GM08714 (cell line): Measurements from ENCODE around the gene NHLRC4.

Source experiments
- H3K4me3 ChIP-seq: fragments of 200-500 bp; sonication (Bioruptor generic); 2 replicates; pipeline ENCODE4 v1.5.1; 2014; ENCODE audit warnings: mild to moderate bottlenecking, low read length, inconsistent platforms
- ZNF274 ChIP-seq: IDR thresholded peaks from 2 replicates; pipeline ENCODE4 v1.6.1; 2012; ENCODE audit warnings: mild to moderate bottlenecking, low read depth, low read length

The NHLRC4 gene

DNA sequence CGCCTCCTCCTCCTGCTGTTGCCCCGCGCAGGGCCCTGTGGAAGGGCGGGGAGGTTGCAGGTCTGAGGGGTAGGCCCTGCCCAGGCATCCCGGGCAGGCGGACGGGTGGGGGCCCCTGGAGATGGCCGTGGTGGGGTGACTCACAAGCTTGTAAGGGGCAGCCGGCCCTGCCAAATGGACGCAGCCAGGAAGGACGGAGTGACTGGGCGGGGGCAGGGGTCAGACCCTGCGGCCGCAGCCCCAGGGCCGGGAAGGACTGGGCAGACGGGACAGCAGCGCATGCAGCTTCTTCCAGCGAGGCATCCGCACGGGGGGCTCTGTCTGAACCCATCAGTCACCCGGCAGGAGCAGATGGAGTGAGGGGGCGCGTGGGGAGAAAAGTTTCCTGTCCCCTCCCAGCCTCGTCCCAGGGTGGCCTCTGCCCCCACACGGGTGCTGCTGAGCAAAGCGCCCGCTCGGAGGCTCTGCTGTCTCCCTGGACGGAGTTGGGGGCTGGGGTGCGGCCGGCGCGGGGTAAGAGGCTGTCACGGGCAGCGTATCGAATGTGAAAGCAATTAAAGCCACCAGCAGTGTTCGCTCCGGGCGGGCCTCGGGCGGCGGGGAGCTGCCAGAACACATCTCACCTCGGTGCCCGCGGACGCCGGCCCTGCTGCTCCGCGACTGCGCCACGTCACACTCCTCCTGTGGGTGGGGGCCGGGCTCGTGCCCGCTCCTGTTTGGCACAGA, 12.0 kb upstream of the NHLRC4 start:
- no peak for TF ChIP-seq ZNF274

GRCh38 chr16:555528-556473, 11.0 kb upstream of the NHLRC4 start:
- H3K4me3 ChIP-seq: no peak overlapping the region
- TF ChIP-seq ZNF274: no peak

More for the DNA sequence above, 12.0 kb upstream of the NHLRC4 start:
- H3K4me3 ChIP-seq: no peak overlapping the region

DNA sequence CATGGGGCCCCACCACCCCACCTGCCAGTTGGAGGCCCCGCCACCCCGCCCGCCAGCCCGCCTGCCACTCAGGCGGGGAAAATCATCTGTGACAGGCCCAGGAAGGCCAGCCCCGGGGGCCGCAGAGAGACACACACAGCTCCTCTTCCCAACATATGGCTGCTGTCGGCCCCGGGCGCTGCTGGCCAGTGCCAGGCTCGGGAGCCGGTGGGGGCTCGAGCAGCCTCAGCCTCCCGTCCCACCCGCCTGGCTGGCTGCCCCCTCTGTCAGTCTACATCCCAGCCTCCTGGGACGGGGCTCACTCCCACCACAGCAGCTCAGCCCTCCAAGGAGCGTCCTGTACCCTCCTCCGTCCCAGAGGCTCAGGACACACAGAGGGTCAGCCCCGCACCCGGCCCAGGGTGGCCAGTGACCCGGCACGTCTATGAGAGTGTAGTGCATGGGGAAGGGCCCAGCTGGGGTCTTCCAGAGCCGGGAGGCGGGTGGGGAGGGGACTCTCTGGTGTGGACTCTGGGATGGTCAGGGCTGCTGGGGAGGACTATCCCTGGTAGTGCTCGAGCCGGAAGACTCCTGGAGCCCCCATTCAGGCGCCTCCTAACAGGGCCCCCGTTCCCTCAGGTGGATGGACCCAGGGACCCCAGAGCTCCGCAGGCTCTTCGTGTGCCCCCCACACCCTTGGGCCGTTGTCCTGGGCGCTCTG, 10.2 kb upstream of the NHLRC4 start:
- TF ChIP-seq ZNF274: no peak
- H3K4me3 ChIP-seq: no peak overlapping the region

DNA sequence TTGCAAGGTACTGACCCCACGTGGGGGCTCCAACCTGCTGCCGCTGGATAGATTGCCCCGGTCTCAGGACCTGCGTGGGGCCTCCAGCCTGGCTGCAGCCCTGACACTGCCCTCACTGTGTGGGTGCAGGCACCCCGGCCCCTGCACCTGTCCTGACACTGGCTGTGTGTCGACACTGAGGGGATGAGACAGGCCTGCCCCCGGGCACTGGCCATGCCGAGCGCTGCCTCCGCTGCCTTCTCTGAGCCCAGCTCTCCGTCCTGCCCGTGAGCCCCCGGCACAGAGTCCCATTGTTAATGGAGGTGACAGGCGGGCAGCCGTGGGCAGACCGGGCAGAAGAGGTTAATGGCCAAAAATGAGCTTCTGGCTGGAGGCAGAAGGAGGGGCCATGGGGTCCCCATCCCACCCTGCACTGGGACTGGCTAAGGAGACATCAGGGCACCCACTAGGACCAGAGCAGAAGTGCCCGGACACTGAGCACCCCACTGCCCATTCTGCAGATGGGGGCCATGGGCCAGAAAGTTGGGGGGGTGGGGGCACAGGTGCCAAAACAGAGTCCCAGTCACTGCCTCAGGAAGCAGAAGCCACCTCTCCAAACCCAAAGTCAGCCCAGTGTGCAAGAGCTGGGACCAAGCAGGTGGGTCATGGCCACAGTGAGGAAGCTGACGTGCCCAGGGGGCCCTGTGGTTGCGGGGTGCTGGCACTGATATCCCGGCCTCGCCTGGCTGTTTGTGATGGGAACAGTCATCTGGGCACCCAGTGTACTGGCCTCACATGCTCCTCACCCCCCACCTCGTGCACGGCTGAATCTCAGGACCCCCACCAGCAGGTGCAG, 9.1 kb upstream of the NHLRC4 start:
- TF ChIP-seq ZNF274: no peak
- H3K4me3 ChIP-seq: no peak overlapping the region

DNA sequence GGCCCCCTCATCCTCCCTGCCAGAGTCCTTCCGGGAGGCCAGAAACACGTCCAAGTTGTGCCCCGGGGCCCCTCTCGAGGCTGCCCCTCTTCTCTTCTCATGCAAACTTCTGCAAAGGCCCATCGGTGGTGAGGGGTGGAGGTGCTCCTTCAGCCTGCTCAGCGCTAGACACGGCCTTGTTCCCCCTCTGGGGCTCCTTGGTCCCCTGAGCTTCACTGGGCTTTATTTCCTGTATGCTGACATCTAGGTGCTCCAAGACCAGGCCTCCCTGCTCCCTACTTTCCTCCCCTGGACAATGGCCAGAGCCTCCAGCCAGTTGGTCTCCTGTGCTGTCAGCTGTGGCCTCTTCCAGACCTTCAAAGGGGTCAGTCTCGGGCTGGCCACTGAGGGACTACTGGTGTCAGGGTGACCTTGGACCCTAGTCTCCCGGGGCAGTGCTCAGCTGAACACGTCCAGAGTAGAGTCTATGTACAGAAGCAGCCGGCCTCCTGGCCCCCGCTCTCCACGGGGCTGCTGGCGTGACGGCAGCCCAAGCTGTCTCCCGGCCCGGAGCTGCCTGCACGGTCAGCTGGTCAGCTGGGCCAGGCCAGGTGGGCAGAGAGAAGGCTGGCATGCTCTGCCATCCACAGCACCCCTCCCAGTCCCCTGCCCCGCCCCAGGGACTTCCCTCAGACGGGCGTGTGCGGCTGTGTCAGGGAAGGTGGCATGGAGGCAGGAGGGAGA, 8.3 kb upstream of the NHLRC4 start:
- H3K4me3 ChIP-seq: no peak overlapping the region
- no peak for TF ChIP-seq ZNF274

GRCh38 chr16:559021-559380, 7.8 kb upstream of the NHLRC4 start:
- no peak overlapping the region for H3K4me3 ChIP-seq
- TF ChIP-seq ZNF274: no peak

- no peak overlapping the region for H3K4me3 ChIP-seq
- no peak for TF ChIP-seq ZNF274
These were observed 7.2 kb upstream of the NHLRC4 start for GRCh38 chr16:559411-560203.

DNA sequence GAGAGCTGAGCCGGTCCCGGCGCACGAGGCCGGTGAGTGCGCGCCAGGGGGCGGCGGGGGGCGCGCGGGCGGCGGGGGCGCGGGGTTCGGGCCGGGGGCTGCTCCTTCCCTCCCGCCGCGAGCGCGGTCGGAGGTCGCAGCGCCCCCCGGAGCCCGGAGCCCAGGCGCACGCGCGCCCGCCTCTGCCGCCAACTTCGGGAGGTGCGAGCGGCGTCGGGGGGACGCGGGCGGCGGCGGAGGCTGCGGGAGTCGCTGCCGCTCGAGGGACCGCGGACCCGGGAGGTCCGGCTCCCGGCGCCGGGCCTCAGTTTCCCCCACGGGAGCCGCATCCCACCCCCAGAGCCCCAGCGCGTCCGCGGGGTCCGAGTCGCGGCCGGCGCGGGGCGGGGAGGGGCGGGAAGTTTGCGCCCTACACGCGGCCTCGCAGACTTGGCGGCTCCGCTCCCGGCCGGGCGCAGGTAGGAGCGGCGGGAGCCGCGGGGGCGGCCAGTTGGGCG, 6.6 kb upstream of the NHLRC4 start, which contains the start of gene PRR35:
Gene PRR35 (plus strand): TSS at position 191 of the 497 bp plus-strand sequence. CDS start 2,901 bp downstream, outside the sequence.
- H3K4me3 ChIP-seq: no peak within 1 kb of the TSS
- no peak for TF ChIP-seq ZNF274

DNA sequence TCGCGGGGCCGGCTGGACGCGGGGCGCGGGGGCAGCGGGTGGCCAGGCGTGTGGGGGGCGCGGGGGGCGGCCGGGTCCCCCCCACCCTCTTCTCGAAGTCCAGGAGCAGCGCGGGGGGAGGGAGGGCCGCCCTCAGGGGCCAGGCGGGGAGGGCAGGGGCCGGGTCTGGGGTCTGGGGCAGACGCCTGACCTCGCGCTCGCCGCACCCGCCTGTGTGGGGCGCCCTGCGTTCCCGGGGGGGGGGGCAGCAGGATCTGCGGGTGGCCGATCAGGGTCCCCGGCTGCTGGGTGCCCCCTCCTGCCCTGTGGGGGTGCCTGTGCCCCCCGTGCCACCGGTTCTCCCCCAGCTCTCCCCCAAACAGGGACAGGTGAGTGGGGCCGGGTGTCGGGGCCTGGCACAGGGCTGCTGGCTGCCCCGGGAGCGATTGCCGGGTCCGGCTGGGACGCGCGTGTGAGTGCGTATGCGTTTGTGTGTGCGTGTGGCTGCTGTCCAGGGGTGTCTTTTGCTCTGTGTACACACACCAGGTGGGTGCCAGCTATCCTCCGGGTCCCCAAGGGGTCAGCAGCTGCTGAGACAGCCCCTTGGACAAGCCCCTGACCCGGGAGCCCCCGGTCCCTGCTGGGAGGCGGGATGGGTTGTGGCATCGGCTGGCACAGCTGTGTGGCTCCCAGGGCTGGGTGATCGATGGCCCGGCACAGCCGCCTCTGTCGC, 5.9 kb upstream of the NHLRC4 start:
- H3K4me3 ChIP-seq: no peak overlapping the region
- TF ChIP-seq ZNF274: no peak

GRCh38 chr16:561413-561794, 5.4 kb upstream of the NHLRC4 start:
- no peak for TF ChIP-seq ZNF274
- no peak overlapping the region for H3K4me3 ChIP-seq

- H3K4me3 ChIP-seq: no peak overlapping the region
- TF ChIP-seq ZNF274: no peak
These were observed 4.6 kb upstream of the NHLRC4 start for GRCh38 chr16:561957-562938.
